Mesodermal cell (in vitro differentiated cells): ENCODE results near the gene RBM17.

Experiments used
- H3K27ac ChIP-seq: 2 replicates; pipeline ENCODE4 v1.7.0; 2013; ENCODE audit warnings: mild to moderate bottlenecking, low read depth, low read length, moderate library complexity; ENCODE audit not compliant: severe bottlenecking
- H3K36me3 ChIP-seq: 2 replicates; pipeline ENCODE4 v1.7.1; 2013; ENCODE audit warnings: mild to moderate bottlenecking, low read length, moderate library complexity; ENCODE audit not compliant: control insufficient read depth, insufficient read depth
- H3K4me1 ChIP-seq: one replicate; pipeline ENCODE4 v1.7.1; 2013; ENCODE audit warnings: mild to moderate bottlenecking, low read length; ENCODE audit not compliant: insufficient read depth, control insufficient read depth, poor library complexity, severe bottlenecking
- H3K4me3 ChIP-seq: 2 replicates; pipeline ENCODE4 v1.7.0; 2013; ENCODE audit warnings: low read length, control low read depth, mild to moderate bottlenecking; ENCODE audit not compliant: insufficient read depth, poor library complexity, severe bottlenecking; ENCODE audit errors: extremely low read depth
- H3K9me3 ChIP-seq: 2 replicates; pipeline ENCODE4 v1.7.1; 2013; ENCODE audit warnings: mild to moderate bottlenecking, low read length, moderate library complexity; ENCODE audit not compliant: control insufficient read depth
- WGBS, 2 experiments: methylation state at CpG; one replicate each; pipeline ENCODE4 v1.1.5; 2013; ENCODE audit warnings: missing lambda C conversion rate in 2 of 2; ENCODE audit not compliant: insufficient coverage in 2 of 2; 5-methylcytosine and 5-hydroxymethylcytosine counted together

RBM17 gene

DNA sequence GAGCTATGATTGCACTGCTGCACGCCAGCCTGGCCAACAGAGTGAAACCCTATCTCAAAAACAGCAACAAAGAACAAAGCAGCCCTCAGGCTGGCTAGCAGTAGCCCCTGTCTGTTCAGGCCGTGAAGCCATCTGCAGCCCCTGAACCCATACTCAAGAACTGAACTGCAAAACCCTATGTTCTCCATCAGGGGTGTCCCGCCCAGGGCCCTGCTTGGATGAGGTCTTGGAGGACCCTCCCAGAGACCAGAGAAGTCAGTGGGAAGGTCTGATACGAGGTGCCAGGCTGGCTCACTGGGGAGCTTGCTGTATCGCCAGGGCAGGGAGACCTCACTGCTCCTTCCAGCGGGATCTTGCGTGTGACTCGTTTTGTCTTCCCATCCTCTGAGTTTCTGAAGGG is 39.3 kb downstream of the RBM17 start:
- 90 to 91% methylated on average over 5 to 7 of the region's 8 CpGs for WGBS, 2 experiments
- Histone ChIP-seq H3K36me3 (no peaks in the 10 kb centered on the region), H3K9me3 (no peaks in the 10 kb centered on the region), H3K4me1 (peaks cover 39% of the 10 kb centered on the region), H3K4me3 (no peak overlapping the region), H3K27ac (no peak overlapping the region)

DNA sequence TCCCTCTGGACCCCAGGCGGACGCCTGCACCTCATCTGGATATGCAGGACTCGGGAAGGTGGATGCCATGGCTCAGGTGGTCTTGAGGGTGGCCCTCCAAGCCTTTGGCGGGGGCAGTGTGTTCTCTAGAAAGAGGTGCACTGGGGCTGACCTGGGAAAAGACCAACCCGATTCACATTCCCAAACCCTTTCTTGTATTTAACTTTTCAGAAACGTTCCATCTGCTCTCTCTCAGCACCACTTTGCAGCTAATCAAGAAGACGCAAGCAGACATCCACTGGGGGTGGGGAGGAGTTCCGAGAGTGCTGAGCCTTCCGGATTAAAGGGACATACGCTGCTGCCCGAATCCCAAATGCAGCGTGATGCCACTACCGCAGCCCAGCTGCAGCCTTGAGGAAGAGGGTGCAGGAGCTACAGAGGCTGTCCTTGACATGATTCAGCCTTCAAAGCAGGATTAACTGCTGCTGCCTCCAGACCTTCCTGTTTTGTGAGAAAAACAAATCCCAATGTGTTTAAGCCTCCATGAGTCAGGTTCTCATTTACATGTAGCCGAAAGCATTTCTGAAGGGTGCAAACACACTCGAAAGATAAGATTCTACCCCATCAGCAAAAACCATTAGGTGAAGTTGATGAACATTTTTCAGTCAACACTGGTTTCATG is 39.9 kb downstream of the RBM17 start:
- Histone ChIP-seq H3K36me3 (no peaks in the 10 kb centered on the region), H3K4me3 (no peak overlapping the region), H3K27ac (peak overlapping the region; percentile 51), H3K4me1 (peaks cover 39% of the 10 kb centered on the region), H3K9me3 (no peaks in the 10 kb centered on the region)
- WGBS, 2 experiments: 42 to 45% methylated on average over 12 to 13 of the region's 15 CpGs

DNA sequence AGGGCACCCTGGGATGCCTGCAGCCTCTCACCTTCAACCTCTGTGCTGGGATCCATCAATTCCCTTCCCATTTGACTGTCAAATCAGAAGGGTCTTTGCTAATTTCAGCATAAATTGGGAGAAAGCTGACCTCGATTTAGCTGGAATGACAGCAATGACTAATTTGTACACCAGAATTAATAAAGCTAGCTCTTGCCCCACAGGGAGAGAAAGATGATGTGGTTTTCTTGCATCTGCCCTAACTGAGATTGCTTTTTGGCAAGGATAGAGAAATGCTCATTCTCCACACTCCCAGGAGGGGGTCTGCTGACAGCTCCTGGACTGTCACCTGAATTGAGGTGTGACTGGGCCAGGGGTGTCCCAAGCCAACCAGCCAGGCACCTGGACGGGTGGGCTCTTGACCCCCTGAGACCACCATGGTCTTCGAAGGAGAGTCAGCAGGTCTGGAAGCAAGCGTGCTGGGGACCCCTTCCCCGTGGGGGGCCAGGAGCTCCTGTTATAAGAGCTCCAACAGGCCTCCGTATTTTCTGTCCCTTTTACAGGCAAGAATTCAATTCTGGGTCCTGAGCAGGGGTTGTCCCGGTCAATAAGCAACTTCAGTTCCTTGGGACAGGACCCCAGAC is 42.1 kb downstream of the RBM17 start:
- 87 to 88% methylated on average over 6 to 7 of the region's 7 CpGs for WGBS, 2 experiments
- Histone ChIP-seq H3K27ac (no peak overlapping the region), H3K36me3 (no peaks in the 10 kb centered on the region), H3K4me3 (no peak overlapping the region), H3K4me1 (peaks cover 32% of the 10 kb centered on the region), H3K9me3 (no peaks in the 10 kb centered on the region)

DNA sequence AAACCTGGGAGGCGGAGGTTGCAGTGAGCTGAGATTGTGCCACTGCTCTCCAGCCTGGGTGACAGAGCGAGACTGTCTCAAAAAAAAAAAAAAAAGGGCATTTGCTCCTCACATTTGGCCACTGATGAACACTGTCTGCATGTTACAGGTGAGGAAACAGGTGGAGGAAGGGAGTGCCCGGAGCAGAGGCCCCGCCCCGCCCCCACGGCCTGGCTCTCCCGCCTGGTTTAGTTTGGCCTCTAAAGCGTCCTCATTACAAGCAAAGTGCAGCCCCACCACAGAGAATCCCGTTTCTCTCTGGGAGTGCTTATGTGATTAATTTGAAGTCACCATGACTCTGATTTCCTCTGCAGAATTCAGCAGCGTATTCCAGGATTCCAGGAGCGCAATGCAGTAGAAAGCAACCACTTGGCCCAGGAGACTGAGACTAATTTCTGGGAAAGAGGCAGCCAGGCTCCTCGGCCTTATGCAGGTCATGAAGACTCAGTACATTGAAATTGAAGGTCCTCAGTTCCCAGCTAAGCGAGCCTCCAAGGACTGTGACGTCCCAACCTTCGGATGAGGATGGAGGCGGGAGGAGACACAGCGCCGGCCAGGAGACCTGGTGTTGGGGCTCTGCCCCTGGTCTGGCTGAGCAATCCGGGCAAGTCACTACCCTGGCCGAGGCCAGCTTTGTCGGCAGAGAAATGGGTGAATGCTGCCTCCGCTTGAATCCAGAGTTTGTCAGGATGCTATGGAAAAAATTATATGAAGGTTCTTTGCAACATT is 44.7 kb downstream of the RBM17 start:
- Histone ChIP-seq H3K36me3 (no peaks in the 10 kb centered on the region), H3K4me3 (no peak overlapping the region), H3K4me1 (peaks cover 29% of the 10 kb centered on the region), H3K27ac (no peak overlapping the region), H3K9me3 (no peaks in the 10 kb centered on the region)
- WGBS, 2 experiments: 86 to 89% methylated on average over 19 to 20 of the region's 22 CpGs

GRCh38 chr10:6134099-6134823 is 45.4 kb downstream of the RBM17 start:
- Histone ChIP-seq H3K4me3 (no peak overlapping the region), H3K36me3 (no peaks in the 10 kb centered on the region), H3K4me1 (peaks cover 22% of the 10 kb centered on the region), H3K9me3 (no peaks in the 10 kb centered on the region), H3K27ac (no peak overlapping the region)
- 93 to 94% methylated on average over 9 to 14 of the region's 18 CpGs for WGBS, 2 experiments

DNA sequence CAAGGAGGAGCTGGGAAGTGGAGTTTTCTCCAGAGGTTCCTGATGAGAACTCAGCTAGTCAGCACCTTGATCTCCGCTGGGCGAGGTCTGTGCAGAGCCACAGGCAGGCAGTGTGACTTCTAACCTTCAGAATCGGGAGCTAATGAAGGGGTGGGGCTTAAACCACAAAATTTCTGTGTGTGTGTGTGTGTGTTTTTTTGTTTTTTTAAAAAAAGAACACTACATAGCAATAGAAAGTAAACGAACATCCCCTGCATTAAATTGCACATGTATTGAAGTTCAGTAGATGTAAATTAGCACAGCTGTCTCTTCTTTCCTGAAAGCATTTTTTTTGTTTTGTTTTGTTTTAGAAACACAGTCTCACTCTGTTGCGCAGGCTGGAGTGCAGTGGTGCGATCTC is 46.2 kb downstream of the RBM17 start:
- Histone ChIP-seq H3K4me1 (peaks cover 18% of the 10 kb centered on the region), H3K9me3 (no peaks in the 10 kb centered on the region)
- WGBS, 2 experiments: 89% methylated on average over 2 to 3 of the region's 6 CpGs

GRCh38 chr10:6135589-6136168 is 46.8 kb downstream of the RBM17 start:
- no peaks in the 10 kb centered on the region for H3K9me3 ChIP-seq
- no peak overlapping the region for H3K27ac ChIP-seq
- peaks cover 23% of the 10 kb centered on the region for H3K4me1 ChIP-seq
- 80 to 84% methylated on average over 4 of the region's 8 CpGs for WGBS, 2 experiments
- no peak overlapping the region for H3K4me3 ChIP-seq
- no peaks in the 10 kb centered on the region for H3K36me3 ChIP-seq

More for the DNA sequence above, 46.2 kb downstream of the RBM17 start:
- no peaks in the 10 kb centered on the region for H3K36me3 ChIP-seq
- H3K27ac ChIP-seq: no peak overlapping the region
- H3K4me3 ChIP-seq: no peak overlapping the region

DNA sequence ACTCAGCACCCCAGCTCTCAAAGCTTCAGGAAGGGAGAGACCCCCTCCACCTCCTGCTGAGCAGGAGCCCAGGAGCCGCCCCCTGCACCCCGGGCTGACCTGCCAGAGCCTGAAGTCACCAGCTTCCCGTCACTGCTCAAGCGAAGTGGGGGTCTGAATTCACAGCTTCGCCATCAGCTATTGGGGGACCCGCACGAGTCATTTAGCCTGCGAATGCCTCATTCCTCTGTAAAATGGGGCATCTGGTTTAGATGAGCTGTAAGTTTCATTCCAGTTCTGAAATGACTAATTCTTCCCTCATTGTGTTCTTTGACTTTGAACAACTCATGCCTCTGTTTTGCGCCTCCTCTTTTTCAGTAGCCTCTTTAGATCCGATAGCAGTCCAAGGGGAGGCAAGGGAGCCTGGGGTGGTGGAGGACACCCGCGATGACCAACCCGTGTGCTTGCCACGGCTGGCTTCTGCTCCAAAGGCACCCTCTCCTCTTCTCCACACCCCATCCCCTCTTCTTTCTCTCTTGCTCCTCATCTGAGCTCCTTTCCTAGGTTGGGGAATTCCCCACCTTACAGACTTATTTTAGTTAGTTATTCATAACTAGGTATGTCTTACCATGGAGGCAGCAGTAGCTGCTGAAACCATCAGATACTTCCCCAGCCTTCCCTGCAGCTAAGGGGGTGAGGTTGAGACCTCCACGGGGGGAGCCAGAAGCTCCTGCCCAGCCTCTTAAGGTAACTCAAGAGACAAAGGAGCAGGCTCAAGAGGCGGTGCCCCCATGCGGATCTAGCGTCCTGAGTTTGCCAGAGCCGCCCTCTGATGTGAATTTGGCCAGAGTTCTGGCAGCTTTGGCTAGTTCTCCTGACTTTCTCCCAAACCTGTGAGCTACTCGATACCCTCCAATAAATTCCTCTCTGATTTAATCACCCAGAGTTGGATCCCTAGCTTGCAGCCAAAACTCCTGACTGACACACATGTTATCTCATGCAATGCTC is 47.7 kb downstream of the RBM17 start:
- H3K4me3 ChIP-seq: no peak overlapping the region
- no peaks in the 10 kb centered on the region for H3K36me3 ChIP-seq
- WGBS, 2 experiments: 69 to 70% methylated on average over 14 to 17 of the region's 20 CpGs
- H3K4me1 ChIP-seq: peaks cover 29% of the 10 kb centered on the region
- H3K9me3 ChIP-seq: no peaks in the 10 kb centered on the region
- H3K27ac ChIP-seq: no peak overlapping the region

GRCh38 chr10:6138456-6138855 is 49.6 kb downstream of the RBM17 start:
- Histone ChIP-seq H3K27ac (no peak overlapping the region), H3K36me3 (no peaks in the 10 kb centered on the region), H3K4me3 (no peak overlapping the region), H3K9me3 (no peaks in the 10 kb centered on the region), H3K4me1 (peaks cover 42% of the 10 kb centered on the region)
- 96 to 100% methylated on average over 7 of the region's 11 CpGs for WGBS, 2 experiments
